Astrocyte (in vitro differentiated cells and primary cell): ENCODE measurements around the gene CTRB1.

ENCODE experiments used
- CTCF ChIP-seq: IDR thresholded peaks from 2 replicates; pipeline ENCODE4 v1.5.1; 2011; ENCODE audit warnings: low read depth, mild to moderate bottlenecking, inconsistent platforms, low read length, moderate library complexity; ENCODE audit not compliant: insufficient read depth
- EZH2 ChIP-seq: IDR thresholded peaks from 2 replicates; pipeline ENCODE4 v1.6.1; 2012; ENCODE audit warnings: mild to moderate bottlenecking, low read length, inconsistent platforms; ENCODE audit not compliant: insufficient read depth

- TF ChIP-seq CTCF (no peak), EZH2 (no peak)
Observed at GRCh38 chr16:75258807-75259141, 40.0 kb downstream of the CTRB1 start.
